ENCODE data around the gene CD84. TPM values are rescaled to one million over a fixed set of nuclear protein-coding genes. Genes with fewer than 3 reads are reported as not detected.
"Not testable (repeated sequence)": the region's sequence is repeated elsewhere in the genome, so short reads cannot be mapped to it uniquely, and the experiment has no call there.

CD84 gene, protein sequence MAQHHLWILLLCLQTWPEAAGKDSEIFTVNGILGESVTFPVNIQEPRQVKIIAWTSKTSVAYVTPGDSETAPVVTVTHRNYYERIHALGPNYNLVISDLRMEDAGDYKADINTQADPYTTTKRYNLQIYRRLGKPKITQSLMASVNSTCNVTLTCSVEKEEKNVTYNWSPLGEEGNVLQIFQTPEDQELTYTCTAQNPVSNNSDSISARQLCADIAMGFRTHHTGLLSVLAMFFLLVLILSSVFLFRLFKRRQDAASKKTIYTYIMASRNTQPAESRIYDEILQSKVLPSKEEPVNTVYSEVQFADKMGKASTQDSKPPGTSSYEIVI
- 10 to 100 TPM in 1 of 4 donors, 1 to 10 TPM in 3; 2.7 to 24.8 (median 5.2) TPM for total RNA-seq

- no peaks in the 10 kb centered on the region for H3K36me3 ChIP-seq
- DNase-seq: peak in 2 of 3 donors; percentile 40 to 57
- peaks cover 0 to 9% (median 2%) of the 10 kb centered on the region in 4 donors for H3K4me1 ChIP-seq
- H3K27ac ChIP-seq: peak within 1 kb of the TSS; percentile 41 to 79 (median 64)
- no peaks in the 10 kb centered on the region for H3K9me3 ChIP-seq
- no peaks in the 10 kb centered on the region for H3K27me3 ChIP-seq
- TF ChIP-seq, protein P1, sequence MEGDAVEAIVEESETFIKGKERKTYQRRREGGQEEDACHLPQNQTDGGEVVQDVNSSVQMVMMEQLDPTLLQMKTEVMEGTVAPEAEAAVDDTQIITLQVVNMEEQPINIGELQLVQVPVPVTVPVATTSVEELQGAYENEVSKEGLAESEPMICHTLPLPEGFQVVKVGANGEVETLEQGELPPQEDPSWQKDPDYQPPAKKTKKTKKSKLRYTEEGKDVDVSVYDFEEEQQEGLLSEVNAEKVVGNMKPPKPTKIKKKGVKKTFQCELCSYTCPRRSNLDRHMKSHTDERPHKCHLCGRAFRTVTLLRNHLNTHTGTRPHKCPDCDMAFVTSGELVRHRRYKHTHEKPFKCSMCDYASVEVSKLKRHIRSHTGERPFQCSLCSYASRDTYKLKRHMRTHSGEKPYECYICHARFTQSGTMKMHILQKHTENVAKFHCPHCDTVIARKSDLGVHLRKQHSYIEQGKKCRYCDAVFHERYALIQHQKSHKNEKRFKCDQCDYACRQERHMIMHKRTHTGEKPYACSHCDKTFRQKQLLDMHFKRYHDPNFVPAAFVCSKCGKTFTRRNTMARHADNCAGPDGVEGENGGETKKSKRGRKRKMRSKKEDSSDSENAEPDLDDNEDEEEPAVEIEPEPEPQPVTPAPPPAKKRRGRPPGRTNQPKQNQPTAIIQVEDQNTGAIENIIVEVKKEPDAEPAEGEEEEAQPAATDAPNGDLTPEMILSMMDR (IDR thresholded peaks at IDR 0.05): no peak
- TF ChIP-seq POLR2A (IDR thresholded peaks at IDR 0.05): no peak
- H3K4me3 ChIP-seq: peak within 1 kb of the TSS; percentile 24 to 33 (median 28)
These were observed at the start of gene CD84 for GRCh38 chr1:160579216-160579701. TSS of gene CD84 (minus strand) at chr1:160579496. CDS start at chr1:160579437, 59 bp downstream.

GRCh38 chr1:160628799-160629263, 49.5 kb upstream of the CD84 start:
- no peaks in the 10 kb centered on the region for H3K27me3 ChIP-seq
- TF ChIP-seq, protein P1 (IDR thresholded peaks at IDR 0.05): no peak
- no peak for TF ChIP-seq POLR2A (IDR thresholded peaks at IDR 0.05)

GRCh38 chr1:160627677-160628289, 48.5 kb upstream of the CD84 start:
- not testable (repeated sequence) for H3K36me3 ChIP-seq, H3K9me3 ChIP-seq, H3K27ac ChIP-seq, H3K4me1 ChIP-seq, H3K27me3 ChIP-seq, DNase-seq, H3K4me3 ChIP-seq

More at GRCh38 chr1:160628799-160629263, 49.5 kb upstream of the CD84 start:
- Histone ChIP-seq H3K4me1 (peaks cover 0 to 9% (median 0%) of the 10 kb centered on the region in 4 donors), H3K36me3 (no peaks in the 10 kb centered on the region), H3K4me3 (no peak overlapping the region), H3K27ac (peak overlapping the region; percentile 58 to 74 (median 66)), H3K9me3 (no peaks in the 10 kb centered on the region)
- DNase-seq: no peak

DNA sequence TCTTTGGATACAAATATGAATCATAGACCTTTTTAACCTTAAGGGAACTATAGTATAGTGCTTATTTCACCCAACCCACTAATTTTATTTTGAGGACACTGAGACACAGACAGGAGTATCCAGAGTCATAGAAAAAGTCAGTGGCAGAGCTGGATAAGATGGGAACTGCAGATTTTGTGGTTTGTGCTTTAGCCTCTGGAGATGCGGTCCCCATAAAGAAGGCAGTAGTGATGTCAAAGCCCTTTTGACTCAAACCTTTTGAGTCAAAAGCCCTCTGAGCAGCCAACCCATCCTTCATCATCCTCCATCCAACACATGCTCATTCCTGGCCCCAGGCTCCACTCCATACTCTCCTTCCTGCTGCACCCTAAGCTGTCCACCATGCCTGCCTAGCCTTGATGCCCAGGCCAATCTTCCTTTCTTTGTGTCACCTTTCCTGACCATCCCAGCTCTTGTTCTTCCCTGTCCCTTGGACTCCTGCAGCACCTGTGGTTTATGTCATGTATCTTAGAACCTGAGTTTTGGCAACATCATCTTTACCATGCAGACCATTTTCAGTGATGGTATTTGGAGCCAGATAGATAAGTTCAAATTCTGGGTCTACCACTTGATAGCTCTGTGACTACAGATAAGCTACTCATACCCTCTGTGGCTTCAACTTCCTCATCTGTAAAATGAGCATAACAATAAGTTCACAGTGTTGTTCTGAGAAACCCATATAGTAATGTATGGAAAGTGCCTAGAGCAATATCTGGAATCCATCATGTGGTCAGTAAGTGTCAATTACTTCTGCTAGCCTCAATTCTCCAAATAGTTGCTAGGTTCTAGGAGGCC, 47.4 kb upstream of the CD84 start:
- Histone ChIP-seq H3K27me3 (no peaks in the 10 kb centered on the region), H3K27ac (peak overlapping the region in 2 of 4 donors; percentile 8 to 39), H3K36me3 (no peaks in the 10 kb centered on the region), H3K9me3 (no peaks in the 10 kb centered on the region), H3K4me3 (no peak overlapping the region), H3K4me1 (peaks cover 0 to 10% (median 0%) of the 10 kb centered on the region in 4 donors)
- DNase-seq: no peak
- TF ChIP-seq, protein P1 (IDR thresholded peaks at IDR 0.05): no peak
- TF ChIP-seq POLR2A (IDR thresholded peaks at IDR 0.05): no peak

- DNase-seq: no peak
- Histone ChIP-seq H3K9me3 (no peaks in the 10 kb centered on the region), H3K27ac (peak overlapping the region in 2 of 4 donors; percentile 8 to 39), H3K27me3 (no peaks in the 10 kb centered on the region), H3K36me3 (no peaks in the 10 kb centered on the region), H3K4me1 (peaks cover 0 to 10% (median 0%) of the 10 kb centered on the region in 4 donors), H3K4me3 (no peak overlapping the region)
- no peak for TF ChIP-seq POLR2A (IDR thresholded peaks at IDR 0.05)
- TF ChIP-seq, protein P1 (IDR thresholded peaks at IDR 0.05): no peak
These were observed 46.6 kb upstream of the CD84 start for GRCh38 chr1:160625725-160626498.

Data from Peyer's patch (tissue), 4 donors.